ENCODE data around the gene RETN. TPM values are rescaled to one million over a fixed set of nuclear protein-coding genes. Genes with fewer than 3 reads are reported as not detected.

Gene RETN
- 1.7 TPM in 1 of 2 replicates, not detected in the other for total RNA-seq

GRCh38 chr19:7668842-7669241, at the start of gene RETN:
Gene RETN, plus strand, starts transcription at chr19:7669049. Its CDS starts 278 bp downstream, at chr19:7669327.
- no peak within 1 kb of the TSS for H3K4me3 ChIP-seq (ENCODE audit: low read depth, low read length)
- peaks cover 24% of the 10 kb centered on the region for H3K27me3 ChIP-seq (ENCODE audit: control insufficient read depth, insufficient read depth, low read length)
- DNase-seq (ENCODE audit: low read depth): no peak
- H3K36me3 ChIP-seq (ENCODE audit: control insufficient read depth, insufficient read depth, low read length): no peaks in the 10 kb centered on the region
- TF ChIP-seq CTCF (IDR thresholded peaks at IDR 0.05; ENCODE audit: insufficient read depth, low read length, poor library complexity, severe bottlenecking): no peak

- TF ChIP-seq CTCF (IDR thresholded peaks at IDR 0.05; ENCODE audit: insufficient read depth, low read length, poor library complexity, severe bottlenecking): no peak
- H3K4me3 ChIP-seq (ENCODE audit: low read depth, low read length): no peak overlapping the region
- no peaks in the 10 kb centered on the region for H3K36me3 ChIP-seq (ENCODE audit: control insufficient read depth, insufficient read depth, low read length)
- no peaks in the 10 kb centered on the region for H3K27me3 ChIP-seq (ENCODE audit: control insufficient read depth, insufficient read depth, low read length)
- no peak for DNase-seq (ENCODE audit: low read depth)
Observed at GRCh38 chr19:7619671-7620441, 49.0 kb upstream of the RETN start.

- no peak overlapping the region for H3K4me3 ChIP-seq (ENCODE audit: low read depth, low read length)
- no peak for TF ChIP-seq CTCF (IDR thresholded peaks at IDR 0.05; ENCODE audit: insufficient read depth, low read length, poor library complexity, severe bottlenecking)
- DNase-seq (ENCODE audit: low read depth): no peak
- peaks cover 2% of the 10 kb centered on the region for H3K36me3 ChIP-seq (ENCODE audit: control insufficient read depth, insufficient read depth, low read length)
- no peaks in the 10 kb centered on the region for H3K27me3 ChIP-seq (ENCODE audit: control insufficient read depth, insufficient read depth, low read length)
Observed at GRCh38 chr19:7620442-7621412, 48.1 kb upstream of the RETN start.

GRCh38 chr19:7622933-7623685, 45.7 kb upstream of the RETN start:
- Histone ChIP-seq H3K4me3 (ENCODE audit: low read depth, low read length) (no peak overlapping the region), H3K36me3 (ENCODE audit: control insufficient read depth, insufficient read depth, low read length) (peaks cover 2% of the 10 kb centered on the region), H3K27me3 (ENCODE audit: control insufficient read depth, insufficient read depth, low read length) (no peaks in the 10 kb centered on the region)
- no peak for DNase-seq (ENCODE audit: low read depth)
- no peak for TF ChIP-seq CTCF (IDR thresholded peaks at IDR 0.05; ENCODE audit: insufficient read depth, low read length, poor library complexity, severe bottlenecking)

GRCh38 chr19:7623725-7624603, 44.9 kb upstream of the RETN start:
- H3K36me3 ChIP-seq (ENCODE audit: control insufficient read depth, insufficient read depth, low read length): peaks cover 2% of the 10 kb centered on the region
- TF ChIP-seq CTCF (IDR thresholded peaks at IDR 0.05; ENCODE audit: insufficient read depth, low read length, poor library complexity, severe bottlenecking): no peak
- no peaks in the 10 kb centered on the region for H3K27me3 ChIP-seq (ENCODE audit: control insufficient read depth, insufficient read depth, low read length)
- no peak overlapping the region for H3K4me3 ChIP-seq (ENCODE audit: low read depth, low read length)
- DNase-seq (ENCODE audit: low read depth): no peak

All from kidney epithelial cell (primary cell).